SK-N-SH treated with all-trans-retinoic acid at 6 μM for 48 hours (cell line): Measurements from ENCODE around the gene PPP3CA.

ENCODE experiments used
- ATAC-seq: fragments of 200-7000 bp; cut with Tn5 transposase; 3 replicates; pipeline ENCODE4 v1.9.1; 2020; ENCODE audit warnings: mild to moderate bottlenecking, moderate library complexity
- ARNTL ChIP-seq: fragments of 450-650 bp; formaldehyde crosslinking; IDR thresholded peaks from 2 replicates; pipeline ENCODE4 v1.5.0; 2020; ENCODE audit warnings: low read depth, mild to moderate bottlenecking, moderate library complexity, borderline replicate concordance
- BACH2 ChIP-seq: fragments of 250-450 bp; sonication (Bioruptor Pico); IDR thresholded peaks from 2 replicates; pipeline ENCODE4 v1.9.0; 2021; ENCODE audit warnings: mild to moderate bottlenecking, borderline replicate concordance
- CREB5 ChIP-seq: fragments of 250-450 bp; sonication (Bioruptor Pico); IDR thresholded peaks from 2 replicates; pipeline ENCODE4 v1.5.1; 2020; ENCODE audit warnings: low read depth, mild to moderate bottlenecking, moderate library complexity
- CSRNP3 ChIP-seq: fragments of 250-450 bp; sonication (Bioruptor Pico); IDR thresholded peaks from 2 replicates; pipeline ENCODE4 v1.5.1; 2021; ENCODE audit warnings: mild to moderate bottlenecking, moderate library complexity
- GLIS3 ChIP-seq: fragments of 250-450 bp; sonication (Bioruptor Pico); IDR thresholded peaks from 2 replicates; pipeline ENCODE4 v1.5.0; 2020; ENCODE audit warnings: mild to moderate bottlenecking, moderate library complexity
- OSR1 ChIP-seq: fragments of 250-450 bp; sonication (Bioruptor Pico); IDR thresholded peaks from 2 replicates; pipeline ENCODE4 v1.8.0; 2022; ENCODE audit warnings: moderate library complexity, mild to moderate bottlenecking, inconsistent platforms
- PATZ1 ChIP-seq: fragments of 250-450 bp; sonication (Bioruptor Pico); IDR thresholded peaks from 2 replicates; pipeline ENCODE4 v1.8.0; 2020; ENCODE audit warnings: mild to moderate bottlenecking, moderate library complexity, borderline replicate concordance
- RARB ChIP-seq: fragments of 250-450 bp; sonication (Bioruptor Pico); IDR thresholded peaks from 2 replicates; pipeline ENCODE4 v1.8.0; 2021; ENCODE audit warnings: mild to moderate bottlenecking, moderate library complexity
- SNAI2 ChIP-seq: fragments of 250-450 bp; sonication (Bioruptor Pico); IDR thresholded peaks from 2 replicates; pipeline ENCODE4 v1.5.0; 2020; ENCODE audit warnings: mild to moderate bottlenecking, moderate library complexity
- TOX ChIP-seq: fragments of 250-450 bp; sonication (Bioruptor Pico); IDR thresholded peaks from 2 replicates; pipeline ENCODE4 v1.8.0; 2021; ENCODE audit warnings: mild to moderate bottlenecking, moderate library complexity, borderline replicate concordance
- TSHZ2 ChIP-seq: fragments of 250-450 bp; sonication (Bioruptor Pico); IDR thresholded peaks from 2 replicates; pipeline ENCODE4 v1.5.0; 2020; ENCODE audit warnings: mild to moderate bottlenecking, moderate library complexity
- ZC3H10 ChIP-seq: fragments of 250-450 bp; sonication (Bioruptor Pico); IDR thresholded peaks from 2 replicates; pipeline ENCODE4 v1.5.1; 2021; ENCODE audit warnings: mild to moderate bottlenecking, moderate library complexity
- ZFP3 ChIP-seq: fragments of 250-450 bp; sonication (Bioruptor Pico); IDR thresholded peaks from 2 replicates; pipeline ENCODE4 v1.5.0; 2020; ENCODE audit warnings: mild to moderate bottlenecking, moderate library complexity
- ZNF565 ChIP-seq: fragments of 450-650 bp; formaldehyde crosslinking; conservative IDR thresholded peaks from 2 replicates; pipeline ENCODE4 v1.5.0; 2020; ENCODE audit warnings: low read depth, mild to moderate bottlenecking, moderate library complexity
- ZNF70 ChIP-seq: fragments of 450-650 bp; formaldehyde crosslinking; IDR thresholded peaks from 2 replicates; pipeline ENCODE4 v1.5.0; 2020; ENCODE audit warnings: mild to moderate bottlenecking, moderate library complexity
- ZNF8 ChIP-seq: fragments of 450-650 bp; formaldehyde crosslinking; IDR thresholded peaks from 2 replicates; pipeline ENCODE4 v1.5.0; 2020; ENCODE audit warnings: mild to moderate bottlenecking, moderate library complexity

The PPP3CA gene

DNA sequence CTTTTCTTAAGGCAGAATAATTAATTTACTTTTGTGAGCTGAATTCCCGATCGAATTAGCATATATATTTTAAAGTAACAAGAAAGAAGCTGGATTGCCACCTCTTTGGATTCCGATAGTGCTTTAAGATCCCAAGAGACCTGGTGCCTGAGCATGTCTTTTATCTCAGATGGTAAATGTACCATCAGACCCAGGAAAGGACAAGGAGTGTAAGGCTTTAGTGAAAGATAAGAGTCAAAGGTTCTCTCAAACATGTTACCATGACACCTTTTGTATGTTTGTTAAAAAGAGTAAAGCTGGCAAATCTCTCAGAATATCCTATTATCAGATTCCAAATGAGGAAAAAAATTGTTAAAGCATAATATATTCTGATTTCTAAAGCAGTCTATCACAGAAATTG is 198.8 kb downstream of the PPP3CA start:
- no peak for ATAC-seq
- TF ChIP-seq OSR1 (CRISPR knock-in tag) (no peak), PATZ1 (CRISPR knock-in tag) (no peak), TSHZ2 (no peak), ZFP3 (no peak), GLIS3 (CRISPR knock-in tag) (no peak), TOX (CRISPR knock-in tag) (no peak), ZC3H10 (CRISPR knock-in tag) (no peak), CSRNP3 (CRISPR knock-in tag) (no peak)

- no peak for ATAC-seq
- TF ChIP-seq RARB (CRISPR knock-in tag) (no peak), CREB5 (CRISPR knock-in tag) (no peak), BACH2 (no peak), ZNF565 (CRISPR knock-in tag) (no peak), ARNTL (CRISPR knock-in tag) (no peak), CSRNP3 (CRISPR knock-in tag) (no peak), ZFP3 (no peak), TSHZ2 (no peak), ZNF8 (no peak), ZC3H10 (CRISPR knock-in tag) (no peak), PATZ1 (CRISPR knock-in tag) (no peak), SNAI2 (no peak), ZNF70 (CRISPR knock-in tag) (no peak)
Measured at GRCh38 chr4:101147283-101147682, 200.0 kb downstream of the PPP3CA start.
